MM.1S (cell line): Measurements from ENCODE around the gene SGSH.

ENCODE experiments used
- EZH2 ChIP-seq: fragments of 300-600 bp; sonication (generic); optimal IDR thresholded peaks from 2 replicates; pipeline ENCODE3; 2017; ENCODE audit warnings: low read depth, mild to moderate bottlenecking, antibody characterized with exemption, low read length, mixed read lengths
- EZH2phosphoT487 ChIP-seq: fragments of 300-600 bp; sonication (generic); IDR thresholded peaks from 2 replicates; pipeline ENCODE4 v1.6.1; 2018; ENCODE audit warnings: antibody characterized with exemption, low read length
- TF ChIP-seq, protein P1 (sequence below): fragments of 300-600 bp; sonication (generic); IDR thresholded peaks from 2 replicates; pipeline ENCODE4 v1.5.1; 2016; ENCODE audit warnings: antibody characterized with exemption, low read length, mixed read lengths

GRCh38 chr17:80173126-80173525 is 47.0 kb downstream of the SGSH start:
- TF ChIP-seq, protein P1, sequence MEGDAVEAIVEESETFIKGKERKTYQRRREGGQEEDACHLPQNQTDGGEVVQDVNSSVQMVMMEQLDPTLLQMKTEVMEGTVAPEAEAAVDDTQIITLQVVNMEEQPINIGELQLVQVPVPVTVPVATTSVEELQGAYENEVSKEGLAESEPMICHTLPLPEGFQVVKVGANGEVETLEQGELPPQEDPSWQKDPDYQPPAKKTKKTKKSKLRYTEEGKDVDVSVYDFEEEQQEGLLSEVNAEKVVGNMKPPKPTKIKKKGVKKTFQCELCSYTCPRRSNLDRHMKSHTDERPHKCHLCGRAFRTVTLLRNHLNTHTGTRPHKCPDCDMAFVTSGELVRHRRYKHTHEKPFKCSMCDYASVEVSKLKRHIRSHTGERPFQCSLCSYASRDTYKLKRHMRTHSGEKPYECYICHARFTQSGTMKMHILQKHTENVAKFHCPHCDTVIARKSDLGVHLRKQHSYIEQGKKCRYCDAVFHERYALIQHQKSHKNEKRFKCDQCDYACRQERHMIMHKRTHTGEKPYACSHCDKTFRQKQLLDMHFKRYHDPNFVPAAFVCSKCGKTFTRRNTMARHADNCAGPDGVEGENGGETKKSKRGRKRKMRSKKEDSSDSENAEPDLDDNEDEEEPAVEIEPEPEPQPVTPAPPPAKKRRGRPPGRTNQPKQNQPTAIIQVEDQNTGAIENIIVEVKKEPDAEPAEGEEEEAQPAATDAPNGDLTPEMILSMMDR: no peak
- TF ChIP-seq EZH2 (no peak), EZH2phosphoT487 (no peak)
